ENCODE measurements around the gene PCDHGA8. TPM values are rescaled to one million over a fixed set of nuclear protein-coding genes. Genes with fewer than 3 reads are reported as not detected.
A peak's percentile ranks its signal among the peaks of the same experiment; 100 is the strongest.

PCDHGA8 gene
- total and polyA plus RNA-seq, 4 donors = 0.02 to 0.75 (median 0.13) TPM

- no peak for DNase-seq (ENCODE audit: low spot score)
- H3K36me3 ChIP-seq (ENCODE audit: control insufficient read depth in 4 of 4, insufficient read depth in 3 of 4, low read depth in 1 of 4, low read length in 3 of 4) = no peaks in the 10 kb centered on the region
- H3K9ac ChIP-seq (ENCODE audit: low read depth in 1 of 2, low read length in 2 of 2) = no peak within 1 kb of the TSS
- 16% methylated on average over 37 of the region's 37 CpGs for WGBS
- peak within 1 kb of the TSS; percentile 1 to 69 (median 63) for H3K4me3 ChIP-seq (ENCODE audit: low read depth in 1 of 3, low read length in 3 of 3)
- no peak within 1 kb of the TSS for H3K27ac ChIP-seq (ENCODE audit: low read depth in 1 of 2, low read length in 2 of 2)
- H3K4me1 ChIP-seq (ENCODE audit: control insufficient read depth in 4 of 4, insufficient read depth in 4 of 4, low read length in 3 of 4) = no peaks in the 10 kb centered on the region
- peaks cover 21 to 67% (median 33%) of the 10 kb centered on the region in 4 donors for H3K9me3 ChIP-seq (ENCODE audit: control insufficient read depth in 4 of 4, low read length in 3 of 4)
- H3K27me3 ChIP-seq (ENCODE audit: control insufficient read depth in 4 of 4, insufficient read depth in 4 of 4, low read length in 3 of 4) = peaks cover 0 to 6% (median 0%) of the 10 kb centered on the region in 4 donors
- no peak for TF ChIP-seq HNF4G (IDR thresholded peaks at IDR 0.05)
- no peak for TF ChIP-seq FOXA2 (IDR thresholded peaks at IDR 0.05)
- TF ChIP-seq CTCF (IDR thresholded peaks at IDR 0.05; ENCODE audit: low read depth, low read length, missing input control) = no peak
- no peak for TF ChIP-seq RXRA (IDR thresholded peaks at IDR 0.05)
Observed at GRCh38 chr5:141382469-141383294, 9.8 kb upstream of the PCDHGA8 start, which contains the start of gene PCDHGA7. Gene PCDHGA7, plus strand, starts transcription at chr5:141382742. Its CDS starts 158 bp downstream, at chr5:141382900.

- peaks cover 0 to 7% (median 0%) of the 10 kb centered on the region in 4 donors for H3K27me3 ChIP-seq (ENCODE audit: control insufficient read depth in 4 of 4, insufficient read depth in 4 of 4, low read length in 3 of 4)
- peak overlapping the region in 2 of 3 donors; percentile 12 to 63 for H3K4me3 ChIP-seq (ENCODE audit: low read depth in 1 of 3, low read length in 3 of 3)
- no peak overlapping the region for H3K27ac ChIP-seq (ENCODE audit: low read depth in 1 of 2, low read length in 2 of 2)
- H3K9ac ChIP-seq (ENCODE audit: low read depth in 1 of 2, low read length in 2 of 2) = no peak overlapping the region
- DNase-seq (ENCODE audit: low spot score) = no peak
- WGBS = 33% methylated on average over 21 of the region's 21 CpGs
- TF ChIP-seq MAX (IDR thresholded peaks at IDR 0.05) (no peak), FOXA1 (IDR thresholded peaks at IDR 0.05) (no peak), JUND (IDR thresholded peaks at IDR 0.05) (no peak), ATF3 (IDR thresholded peaks at IDR 0.05) (no peak), RAD21 (IDR thresholded peaks at IDR 0.05) (no peak), HNF4G (IDR thresholded peaks at IDR 0.05) (no peak), ZBTB33 (IDR thresholded peaks at IDR 0.05) (no peak), FOXA2 (IDR thresholded peaks at IDR 0.05) (no peak), TAF1 (conservative IDR thresholded peaks at IDR 0.05) (no peak), HNF4A (conservative IDR thresholded peaks at IDR 0.05) (no peak), REST (IDR thresholded peaks at IDR 0.05) (no peak), CTCF (IDR thresholded peaks at IDR 0.05; ENCODE audit: low read depth, low read length, missing input control) (no peak), SP1 (IDR thresholded peaks at IDR 0.05) (no peak), GABPA (IDR thresholded peaks at IDR 0.05 in 1 of 2, conservative IDR thresholded peaks at IDR 0.05 in 1 of 2) (no peak), NR2F2 (IDR thresholded peaks at IDR 0.05) (no peak), RXRA (IDR thresholded peaks at IDR 0.05) (no peak), EGR1 (IDR thresholded peaks at IDR 0.05; ENCODE audit: low read depth in 2 of 2) (no peak), YY1 (IDR thresholded peaks at IDR 0.05) (no peak)
- peaks cover 0 to 2% (median 0%) of the 10 kb centered on the region in 4 donors for H3K4me1 ChIP-seq (ENCODE audit: control insufficient read depth in 4 of 4, insufficient read depth in 4 of 4, low read length in 3 of 4)
- H3K36me3 ChIP-seq (ENCODE audit: control insufficient read depth in 4 of 4, insufficient read depth in 3 of 4, low read depth in 1 of 4, low read length in 3 of 4) = no peaks in the 10 kb centered on the region
- H3K9me3 ChIP-seq (ENCODE audit: control insufficient read depth in 4 of 4, low read length in 3 of 4) = peaks cover 21 to 68% (median 33%) of the 10 kb centered on the region in 4 donors
Observed at GRCh38 chr5:141383345-141383744, 9.1 kb upstream of the PCDHGA8 start.

All from liver (tissue), 9 donors.